GM23338 (cell line): ENCODE data around the gene ZNF326. TPM values are rescaled to one million over a fixed set of nuclear protein-coding genes. Genes with fewer than 3 reads are reported as not detected.

Experiments used
- ATAC-seq: fragments of 200-7000 bp; cut with Tn5 transposase; 3 replicates; pipeline ENCODE4 v1.9.1; 2020
- DNase-seq: peaks from one replicate; pipeline ENCODE4 v3.0.0-alpha.2; 2015; ENCODE audit warnings: low spot score
- H2AFZ ChIP-seq: fragments of 200-600 bp; sonication (generic); 2 replicates; pipeline ENCODE4 v1.8.0; 2016; ENCODE audit warnings: antibody characterized with exemption, mild to moderate bottlenecking, moderate library complexity
- H3F3A ChIP-seq: fragments of 200-600 bp; sonication (generic); replicated peaks from 2 replicates; pipeline ENCODE4 v1.8.0; 2017; ENCODE audit warnings: antibody characterized with exemption, mixed run types, low read depth
- H3K27ac ChIP-seq: fragments of 200-600 bp; sonication (generic); 2 replicates; pipeline ENCODE4 v1.6.1; 2016; ENCODE audit warnings: low read depth
- H3K27me3 ChIP-seq: fragments of 200-600 bp; sonication (generic); 2 replicates; pipeline ENCODE4 v1.8.0; 2016; ENCODE audit warnings: mild to moderate bottlenecking, mixed run types, moderate library complexity; ENCODE audit not compliant: insufficient read depth
- H3K36me3 ChIP-seq: fragments of 200-600 bp; sonication (generic); 2 replicates; pipeline ENCODE4 v1.8.0; 2016; ENCODE audit warnings: mild to moderate bottlenecking; ENCODE audit not compliant: insufficient read depth
- H3K4me1 ChIP-seq: fragments of 200-600 bp; sonication (generic); 2 replicates; pipeline ENCODE4 v1.8.0; 2016; ENCODE audit warnings: mild to moderate bottlenecking, moderate library complexity; ENCODE audit not compliant: insufficient read depth
- H3K4me2 ChIP-seq: fragments of 200-600 bp; sonication (generic); 2 replicates; pipeline ENCODE4 v1.7.1; 2017; ENCODE audit warnings: mixed run types
- H3K4me3 ChIP-seq: fragments of 200-600 bp; sonication (generic); 2 replicates; pipeline ENCODE4 v1.6.1; 2016; ENCODE audit warnings: mixed run types
- H3K79me2 ChIP-seq: fragments of 200-600 bp; sonication (generic); replicated peaks from 2 replicates; pipeline ENCODE4 v1.8.0; 2017; ENCODE audit warnings: mild to moderate bottlenecking; ENCODE audit not compliant: insufficient read depth
- H3K9me2 ChIP-seq: fragments of 200-600 bp; sonication (generic); 2 replicates; pipeline ENCODE4 v1.8.0; 2017; ENCODE audit not compliant: insufficient read depth
- H4K20me1 ChIP-seq: fragments of 200-600 bp; sonication (generic); replicated peaks from 2 replicates; pipeline ENCODE4 v1.8.0; 2017; ENCODE audit warnings: mild to moderate bottlenecking; ENCODE audit not compliant: insufficient read depth
- H3K27ac Mint-ChIP-seq: 2 replicates; pipeline ENCODE4 v1.8.0; 2020; ENCODE audit warnings: inconsistent platforms, mild to moderate bottlenecking, moderate library complexity, mixed read lengths
- H3K27me3 Mint-ChIP-seq: 3 replicates; pipeline ENCODE4 v1.8.0; 2022; ENCODE audit warnings: low read depth, mild to moderate bottlenecking, moderate library complexity, mixed read lengths, inconsistent platforms; ENCODE audit not compliant: insufficient read depth, poor library complexity
- H3K36me3 Mint-ChIP-seq: 3 replicates; pipeline ENCODE4 v1.8.0; 2021; ENCODE audit warnings: low read depth, mild to moderate bottlenecking, inconsistent platforms, moderate library complexity, mixed read lengths
- H3K4me1 Mint-ChIP-seq: 3 replicates; pipeline ENCODE4 v1.8.0; 2020; ENCODE audit warnings: mild to moderate bottlenecking, inconsistent platforms, mixed read lengths
- H3K4me3 Mint-ChIP-seq: 3 replicates; pipeline ENCODE4 v1.8.0; 2021; ENCODE audit warnings: moderate library complexity, mild to moderate bottlenecking, inconsistent platforms, mixed read lengths
- H3K9me3 Mint-ChIP-seq: 3 replicates; pipeline ENCODE4 v1.8.0; 2020; ENCODE audit warnings: moderate library complexity, mild to moderate bottlenecking, inconsistent platforms, mixed read lengths
- CREB1 ChIP-seq: fragments of 250-450 bp; sonication (Bioruptor Pico); IDR thresholded peaks from 2 replicates; pipeline ENCODE4 v1.5.0; 2020; ENCODE audit warnings: low read depth, mild to moderate bottlenecking, moderate library complexity
- EZH2 ChIP-seq: fragments of 200-600 bp; sonication (generic); IDR thresholded peaks from one replicate; pipeline ENCODE4 v1.8.0; 2017; ENCODE audit warnings: antibody characterized with exemption, mild to moderate bottlenecking, low read depth; ENCODE audit not compliant: unreplicated experiment
- NANOG ChIP-seq: IDR thresholded peaks from 2 replicates; pipeline ENCODE4 v1.6.1; 2016; ENCODE audit warnings: antibody characterized with exemption, borderline replicate concordance
- POLR2AphosphoS5 ChIP-seq: IDR thresholded peaks from 2 replicates; pipeline ENCODE4 v1.6.1; 2016; ENCODE audit warnings: antibody characterized with exemption, low read depth
- polyA plus RNA-seq: library from polyadenylated mRNA; unstranded; fragments of >200 nt; fragmentation: Nextera tagmentation; extraction: Ambion mirVana; gene quantifications from 2 replicates; pipeline ENCODE4 v1.2.1, GENCODE V29; 2016
- total RNA-seq: library from RNA; depleted of rRNA; stranded (reverse); fragments of >200 nt; shearing (Covaris generic); gene quantifications from 2 replicates; pipeline ENCODE4 v1.2.3, GENCODE V29; 2014
- TF ChIP-seq, protein P1 (sequence below): fragments of 250-450 bp; sonication (Bioruptor Pico); IDR thresholded peaks from 2 replicates; pipeline ENCODE4 v1.5.0; 2020; ENCODE audit warnings: mild to moderate bottlenecking, moderate library complexity
- TF ChIP-seq, protein P2 (sequence below): IDR thresholded peaks from one replicate; pipeline ENCODE4 v1.6.1; 2018; ENCODE audit warnings: antibody characterized with exemption; ENCODE audit not compliant: unreplicated experiment
- TF ChIP-seq, protein P3 (sequence below): IDR thresholded peaks from 2 replicates; pipeline ENCODE4 v1.6.1; 2016; ENCODE audit warnings: antibody characterized with exemption

ZNF326 gene
- total and polyA plus RNA-seq, 2 experiments from 2014 or later, result 28.6 to 35.1 TPM

DNA sequence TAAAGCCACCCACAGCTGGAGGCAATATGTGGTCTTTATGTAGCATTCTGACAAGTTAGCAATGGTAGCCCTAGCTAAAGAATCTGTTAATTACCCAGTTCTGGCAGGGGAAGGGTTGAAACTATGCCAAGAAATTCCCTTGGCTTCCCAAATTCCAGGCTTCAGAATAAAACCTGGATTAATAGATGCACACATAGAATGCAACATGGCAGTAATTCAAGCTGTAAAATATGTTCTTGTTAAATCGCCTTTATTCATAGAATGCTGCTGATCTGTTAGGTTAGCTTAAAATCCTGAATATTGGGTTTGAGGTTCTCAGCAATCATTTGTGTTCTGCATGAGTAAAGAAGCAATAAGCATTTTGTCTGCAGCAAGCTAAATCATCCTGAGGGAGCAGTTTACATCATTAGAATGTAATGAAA, 80.1 kb downstream of the ZNF326 start (continued):
- TF ChIP-seq, protein P1, sequence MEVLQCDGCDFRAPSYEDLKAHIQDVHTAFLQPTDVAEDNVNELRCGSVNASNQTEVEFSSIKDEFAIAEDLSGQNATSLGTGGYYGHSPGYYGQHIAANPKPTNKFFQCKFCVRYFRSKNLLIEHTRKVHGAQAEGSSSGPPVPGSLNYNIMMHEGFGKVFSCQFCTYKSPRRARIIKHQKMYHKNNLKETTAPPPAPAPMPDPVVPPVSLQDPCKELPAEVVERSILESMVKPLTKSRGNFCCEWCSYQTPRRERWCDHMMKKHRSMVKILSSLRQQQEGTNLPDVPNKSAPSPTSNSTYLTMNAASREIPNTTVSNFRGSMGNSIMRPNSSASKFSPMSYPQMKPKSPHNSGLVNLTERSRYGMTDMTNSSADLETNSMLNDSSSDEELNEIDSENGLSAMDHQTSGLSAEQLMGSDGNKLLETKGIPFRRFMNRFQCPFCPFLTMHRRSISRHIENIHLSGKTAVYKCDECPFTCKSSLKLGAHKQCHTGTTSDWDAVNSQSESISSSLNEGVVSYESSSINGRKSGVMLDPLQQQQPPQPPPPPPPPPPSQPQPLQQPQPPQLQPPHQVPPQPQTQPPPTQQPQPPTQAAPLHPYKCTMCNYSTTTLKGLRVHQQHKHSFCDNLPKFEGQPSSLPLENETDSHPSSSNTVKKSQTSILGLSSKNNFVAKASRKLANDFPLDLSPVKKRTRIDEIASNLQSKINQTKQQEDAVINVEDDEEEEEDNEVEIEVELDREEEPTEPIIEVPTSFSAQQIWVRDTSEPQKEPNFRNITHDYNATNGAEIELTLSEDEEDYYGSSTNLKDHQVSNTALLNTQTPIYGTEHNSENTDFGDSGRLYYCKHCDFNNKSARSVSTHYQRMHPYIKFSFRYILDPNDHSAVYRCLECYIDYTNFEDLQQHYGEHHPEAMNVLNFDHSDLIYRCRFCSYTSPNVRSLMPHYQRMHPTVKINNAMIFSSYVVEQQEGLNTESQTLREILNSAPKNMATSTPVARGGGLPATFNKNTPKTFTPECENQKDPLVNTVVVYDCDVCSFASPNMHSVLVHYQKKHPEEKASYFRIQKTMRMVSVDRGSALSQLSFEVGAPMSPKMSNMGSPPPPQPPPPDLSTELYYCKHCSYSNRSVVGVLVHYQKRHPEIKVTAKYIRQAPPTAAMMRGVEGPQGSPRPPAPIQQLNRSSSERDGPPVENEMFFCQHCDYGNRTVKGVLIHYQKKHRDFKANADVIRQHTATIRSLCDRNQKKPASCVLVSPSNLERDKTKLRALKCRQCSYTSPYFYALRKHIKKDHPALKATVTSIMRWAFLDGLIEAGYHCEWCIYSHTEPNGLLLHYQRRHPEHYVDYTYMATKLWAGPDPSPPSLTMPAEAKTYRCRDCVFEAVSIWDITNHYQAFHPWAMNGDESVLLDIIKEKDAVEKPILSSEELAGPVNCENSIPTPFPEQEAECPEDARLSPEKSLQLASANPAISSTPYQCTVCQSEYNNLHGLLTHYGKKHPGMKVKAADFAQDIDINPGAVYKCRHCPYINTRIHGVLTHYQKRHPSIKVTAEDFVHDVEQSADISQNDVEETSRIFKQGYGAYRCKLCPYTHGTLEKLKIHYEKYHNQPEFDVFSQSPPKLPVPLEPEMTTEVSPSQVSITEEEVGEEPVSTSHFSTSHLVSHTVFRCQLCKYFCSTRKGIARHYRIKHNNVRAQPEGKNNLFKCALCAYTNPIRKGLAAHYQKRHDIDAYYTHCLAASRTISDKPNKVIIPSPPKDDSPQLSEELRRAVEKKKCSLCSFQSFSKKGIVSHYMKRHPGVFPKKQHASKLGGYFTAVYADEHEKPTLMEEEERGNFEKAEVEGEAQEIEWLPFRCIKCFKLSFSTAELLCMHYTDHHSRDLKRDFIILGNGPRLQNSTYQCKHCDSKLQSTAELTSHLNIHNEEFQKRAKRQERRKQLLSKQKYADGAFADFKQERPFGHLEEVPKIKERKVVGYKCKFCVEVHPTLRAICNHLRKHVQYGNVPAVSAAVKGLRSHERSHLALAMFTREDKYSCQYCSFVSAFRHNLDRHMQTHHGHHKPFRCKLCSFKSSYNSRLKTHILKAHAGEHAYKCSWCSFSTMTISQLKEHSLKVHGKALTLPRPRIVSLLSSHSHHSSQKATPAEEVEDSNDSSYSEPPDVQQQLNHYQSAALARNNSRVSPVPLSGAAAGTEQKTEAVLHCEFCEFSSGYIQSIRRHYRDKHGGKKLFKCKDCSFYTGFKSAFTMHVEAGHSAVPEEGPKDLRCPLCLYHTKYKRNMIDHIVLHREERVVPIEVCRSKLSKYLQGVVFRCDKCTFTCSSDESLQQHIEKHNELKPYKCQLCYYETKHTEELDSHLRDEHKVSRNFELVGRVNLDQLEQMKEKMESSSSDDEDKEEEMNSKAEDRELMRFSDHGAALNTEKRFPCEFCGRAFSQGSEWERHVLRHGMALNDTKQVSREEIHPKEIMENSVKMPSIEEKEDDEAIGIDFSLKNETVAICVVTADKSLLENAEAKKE (CRISPR knock-in tag), result no peak
- TF ChIP-seq CREB1, result no peak
- TF ChIP-seq, protein P2, sequence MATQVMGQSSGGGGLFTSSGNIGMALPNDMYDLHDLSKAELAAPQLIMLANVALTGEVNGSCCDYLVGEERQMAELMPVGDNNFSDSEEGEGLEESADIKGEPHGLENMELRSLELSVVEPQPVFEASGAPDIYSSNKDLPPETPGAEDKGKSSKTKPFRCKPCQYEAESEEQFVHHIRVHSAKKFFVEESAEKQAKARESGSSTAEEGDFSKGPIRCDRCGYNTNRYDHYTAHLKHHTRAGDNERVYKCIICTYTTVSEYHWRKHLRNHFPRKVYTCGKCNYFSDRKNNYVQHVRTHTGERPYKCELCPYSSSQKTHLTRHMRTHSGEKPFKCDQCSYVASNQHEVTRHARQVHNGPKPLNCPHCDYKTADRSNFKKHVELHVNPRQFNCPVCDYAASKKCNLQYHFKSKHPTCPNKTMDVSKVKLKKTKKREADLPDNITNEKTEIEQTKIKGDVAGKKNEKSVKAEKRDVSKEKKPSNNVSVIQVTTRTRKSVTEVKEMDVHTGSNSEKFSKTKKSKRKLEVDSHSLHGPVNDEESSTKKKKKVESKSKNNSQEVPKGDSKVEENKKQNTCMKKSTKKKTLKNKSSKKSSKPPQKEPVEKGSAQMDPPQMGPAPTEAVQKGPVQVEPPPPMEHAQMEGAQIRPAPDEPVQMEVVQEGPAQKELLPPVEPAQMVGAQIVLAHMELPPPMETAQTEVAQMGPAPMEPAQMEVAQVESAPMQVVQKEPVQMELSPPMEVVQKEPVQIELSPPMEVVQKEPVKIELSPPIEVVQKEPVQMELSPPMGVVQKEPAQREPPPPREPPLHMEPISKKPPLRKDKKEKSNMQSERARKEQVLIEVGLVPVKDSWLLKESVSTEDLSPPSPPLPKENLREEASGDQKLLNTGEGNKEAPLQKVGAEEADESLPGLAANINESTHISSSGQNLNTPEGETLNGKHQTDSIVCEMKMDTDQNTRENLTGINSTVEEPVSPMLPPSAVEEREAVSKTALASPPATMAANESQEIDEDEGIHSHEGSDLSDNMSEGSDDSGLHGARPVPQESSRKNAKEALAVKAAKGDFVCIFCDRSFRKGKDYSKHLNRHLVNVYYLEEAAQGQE, result no peak

DNA sequence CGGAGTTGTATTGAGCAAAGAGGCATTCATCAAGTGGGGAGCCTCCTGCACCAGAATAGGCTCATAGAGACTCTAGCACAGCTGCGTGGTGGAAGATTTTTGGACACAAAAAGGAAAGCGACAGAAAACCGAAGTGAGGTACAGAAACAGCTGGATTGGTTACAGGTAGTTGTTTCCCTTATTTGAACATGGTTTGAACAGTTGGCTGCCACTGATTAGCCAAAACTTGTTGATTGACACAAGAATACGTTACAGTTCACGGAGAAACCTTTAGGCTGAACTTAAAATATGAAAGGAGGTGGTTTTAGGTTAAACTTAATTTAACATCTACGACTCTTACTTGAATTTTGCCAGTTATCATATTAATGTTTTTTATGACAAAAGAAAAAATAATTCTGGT, 89.1 kb downstream of the ZNF326 start:
- Histone ChIP-seq H3K4me1 (no peaks in the 10 kb centered on the region), H3K9me2 (0 out of 2 replicates have a peak, but pooled peaks cover 5% of the 10 kb centered on the region), H3K4me2 (no peak overlapping the region), H3F3A (no peaks in the 10 kb centered on the region), H2AFZ (no peak overlapping the region), H3K4me3 (no peak overlapping the region), H4K20me1 (no peaks in the 10 kb centered on the region), H3K79me2 (no peaks in the 10 kb centered on the region), H3K27ac (no peak overlapping the region), H3K36me3 (no peaks in the 10 kb centered on the region), H3K27me3 (no peaks in the 10 kb centered on the region)
- ATAC-seq, result no peak
- no peak for DNase-seq
- Mint-ChIP-seq H3K27me3 (no peaks in the 10 kb centered on the region), H3K27ac (no peak overlapping the region), H3K9me3 (no peaks in the 10 kb centered on the region), H3K36me3 (no peaks in the 10 kb centered on the region), H3K4me3 (no peak overlapping the region), H3K4me1 (no peaks in the 10 kb centered on the region)
- TF ChIP-seq, protein P3, sequence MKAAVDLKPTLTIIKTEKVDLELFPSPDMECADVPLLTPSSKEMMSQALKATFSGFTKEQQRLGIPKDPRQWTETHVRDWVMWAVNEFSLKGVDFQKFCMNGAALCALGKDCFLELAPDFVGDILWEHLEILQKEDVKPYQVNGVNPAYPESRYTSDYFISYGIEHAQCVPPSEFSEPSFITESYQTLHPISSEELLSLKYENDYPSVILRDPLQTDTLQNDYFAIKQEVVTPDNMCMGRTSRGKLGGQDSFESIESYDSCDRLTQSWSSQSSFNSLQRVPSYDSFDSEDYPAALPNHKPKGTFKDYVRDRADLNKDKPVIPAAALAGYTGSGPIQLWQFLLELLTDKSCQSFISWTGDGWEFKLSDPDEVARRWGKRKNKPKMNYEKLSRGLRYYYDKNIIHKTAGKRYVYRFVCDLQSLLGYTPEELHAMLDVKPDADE, result no peak
- TF ChIP-seq, protein P2, result no peak
- TF ChIP-seq CREB1 (no peak), NANOG (no peak), POLR2AphosphoS5 (no peak), EZH2 (no peak)
